ENCODE results near the gene CD68.

Gene CD68

GRCh38 chr17:7579001-7579833, at the start of gene CD68:
Gene CD68, plus strand, starts transcription at chr17:7579638. Its CDS starts 40 bp downstream, at chr17:7579678.
- peak; percentile 96 for DNase-seq (ENCODE audit: low read depth)

- DNase-seq (ENCODE audit: low read depth) = no peak
Measured at GRCh38 chr17:7530023-7530900, 49.2 kb upstream of the CD68 start.

DNA sequence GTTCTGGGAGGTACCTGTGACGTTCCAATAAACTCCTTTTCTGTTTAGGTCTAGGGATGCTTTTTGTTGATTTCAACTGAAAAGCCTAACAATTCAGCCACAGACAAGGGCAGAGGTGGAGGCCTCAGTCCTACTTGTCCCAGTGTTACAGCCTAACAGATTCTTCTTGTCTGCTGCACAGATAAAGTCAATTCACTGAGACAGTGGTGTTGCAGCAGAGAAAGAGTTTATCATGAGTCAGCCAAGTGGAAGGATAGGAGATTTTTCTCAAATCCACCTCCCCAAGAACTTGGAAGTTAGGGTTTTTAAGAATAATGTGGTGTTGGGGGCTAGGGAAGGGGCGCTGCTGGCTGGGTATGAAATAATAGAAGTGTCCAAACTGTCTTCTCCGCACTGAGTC, 41.4 kb upstream of the CD68 start:
- DNase-seq (ENCODE audit: low read depth) = no peak

- DNase-seq (ENCODE audit: low read depth) = no peak
Measured at GRCh38 chr17:7538891-7539545, 40.4 kb upstream of the CD68 start.

- DNase-seq (ENCODE audit: low read depth) = no peak
Measured at GRCh38 chr17:7541074-7541621, 38.3 kb upstream of the CD68 start.

DNA sequence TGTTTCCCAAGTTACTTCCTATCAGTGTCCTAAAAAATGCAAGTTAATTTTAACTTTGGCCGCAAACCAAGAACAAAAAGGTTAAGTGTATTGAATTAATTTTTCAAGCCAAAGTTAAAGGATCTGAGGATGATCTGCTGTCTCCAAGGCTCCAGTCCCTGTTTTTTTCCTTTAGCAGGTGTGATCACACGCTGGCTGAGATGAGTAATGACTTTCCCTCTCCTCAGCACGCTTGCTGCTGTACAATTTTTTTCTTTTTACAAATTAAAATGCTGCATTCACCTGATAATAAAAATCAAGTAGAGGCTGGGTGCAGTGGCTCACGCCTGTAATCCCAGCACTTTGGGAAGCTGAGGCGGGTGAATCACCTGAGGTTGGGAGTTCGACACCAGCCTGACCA, 34.5 kb upstream of the CD68 start:
- DNase-seq (ENCODE audit: low read depth) = no peak

- DNase-seq (ENCODE audit: low read depth) = no peak
Measured at GRCh38 chr17:7548585-7549400, 30.6 kb upstream of the CD68 start, which contains the start of gene TNFSF12. Gene TNFSF12, plus strand, starts transcription at chr17:7549058. Its CDS starts 96 bp downstream, at chr17:7549154.

- no peak for DNase-seq (ENCODE audit: low read depth)
Measured at GRCh38 chr17:7549401-7550055, 29.9 kb upstream of the CD68 start.

- DNase-seq (ENCODE audit: low read depth) = no peak
Measured at GRCh38 chr17:7550344-7550743, 29.1 kb upstream of the CD68 start.

DNA sequence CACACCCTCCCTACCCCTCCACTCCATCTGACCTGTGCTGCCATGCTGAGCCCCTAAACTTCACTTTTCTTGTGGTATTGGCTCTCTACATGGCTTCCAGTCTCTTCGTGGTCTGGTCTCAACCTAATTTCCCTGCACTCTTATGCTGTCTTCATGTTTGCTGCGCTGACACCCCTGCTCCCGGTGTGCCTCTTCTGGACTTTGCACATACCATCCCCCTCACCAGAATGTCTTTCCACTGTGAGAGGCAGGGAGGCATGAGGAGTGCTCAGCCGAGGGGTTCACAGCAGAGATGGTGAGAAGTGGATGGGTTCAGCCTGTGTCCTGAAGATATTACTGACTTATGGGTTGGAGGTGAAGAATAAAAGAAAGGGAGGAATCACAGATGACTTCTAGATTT, 28.0 kb upstream of the CD68 start:
- no peak for DNase-seq (ENCODE audit: low read depth)

- DNase-seq (ENCODE audit: low read depth) = no peak
Measured at GRCh38 chr17:7552621-7553051, 26.8 kb upstream of the CD68 start.

DNA sequence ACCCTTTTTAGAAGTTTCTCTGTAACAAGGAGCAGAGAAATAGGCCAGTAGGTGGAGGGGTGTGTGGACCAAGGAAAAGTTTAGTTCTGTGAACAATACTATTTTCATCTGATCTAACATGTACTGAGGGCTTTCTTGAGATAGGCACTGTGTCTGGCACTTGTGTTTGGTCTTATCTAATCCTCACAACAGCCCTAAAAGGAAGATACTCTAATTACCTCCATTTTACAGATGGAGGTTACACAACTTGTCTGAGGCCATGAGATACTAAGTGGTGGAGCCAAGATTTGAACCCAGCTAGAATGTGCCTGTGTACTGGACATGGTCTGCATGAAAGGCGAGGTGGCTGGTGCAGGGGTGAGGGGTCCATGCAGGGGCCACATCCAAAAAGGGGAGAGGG, 26.1 kb upstream of the CD68 start:
- no peak for DNase-seq (ENCODE audit: low read depth)

DNA sequence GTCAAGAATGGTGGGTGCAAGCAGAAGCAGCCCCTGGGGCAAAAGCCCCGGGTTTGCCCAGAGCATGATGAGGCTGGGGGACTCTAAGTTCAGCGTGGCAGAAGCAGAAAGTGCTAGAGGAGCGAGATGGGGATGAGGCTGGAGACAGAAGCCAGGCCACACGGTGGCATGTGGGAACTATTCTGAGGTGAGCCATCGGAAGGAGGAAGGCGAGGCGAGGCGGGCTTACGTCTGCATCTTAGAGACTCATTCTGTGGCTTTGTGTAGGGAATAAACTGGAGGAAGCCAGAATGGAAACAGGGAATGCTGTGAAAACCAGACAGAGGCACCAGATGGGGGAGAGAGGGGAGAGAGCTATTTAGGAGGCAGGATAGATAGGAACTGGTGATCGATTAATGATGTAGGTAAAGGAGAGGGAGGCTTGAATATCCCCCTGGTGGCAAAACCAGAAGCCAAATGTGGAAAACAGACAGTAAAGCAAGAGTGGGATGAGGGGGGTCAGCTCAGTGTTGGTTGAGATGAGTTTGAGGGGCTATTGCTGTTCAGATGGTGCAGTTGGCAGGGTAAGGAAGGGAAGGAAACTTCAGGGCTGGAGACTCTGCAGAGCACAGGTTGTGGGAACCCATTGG, 24.0 kb upstream of the CD68 start:
- DNase-seq (ENCODE audit: low read depth) = no peak

- no peak for DNase-seq (ENCODE audit: low read depth)
Measured at GRCh38 chr17:7556627-7557026, 22.8 kb upstream of the CD68 start.

- DNase-seq (ENCODE audit: low read depth) = no peak
Measured at GRCh38 chr17:7557147-7557764, 22.2 kb upstream of the CD68 start.

GRCh38 chr17:7557775-7558543, 21.5 kb upstream of the CD68 start:
- no peak for DNase-seq (ENCODE audit: low read depth)

DNA sequence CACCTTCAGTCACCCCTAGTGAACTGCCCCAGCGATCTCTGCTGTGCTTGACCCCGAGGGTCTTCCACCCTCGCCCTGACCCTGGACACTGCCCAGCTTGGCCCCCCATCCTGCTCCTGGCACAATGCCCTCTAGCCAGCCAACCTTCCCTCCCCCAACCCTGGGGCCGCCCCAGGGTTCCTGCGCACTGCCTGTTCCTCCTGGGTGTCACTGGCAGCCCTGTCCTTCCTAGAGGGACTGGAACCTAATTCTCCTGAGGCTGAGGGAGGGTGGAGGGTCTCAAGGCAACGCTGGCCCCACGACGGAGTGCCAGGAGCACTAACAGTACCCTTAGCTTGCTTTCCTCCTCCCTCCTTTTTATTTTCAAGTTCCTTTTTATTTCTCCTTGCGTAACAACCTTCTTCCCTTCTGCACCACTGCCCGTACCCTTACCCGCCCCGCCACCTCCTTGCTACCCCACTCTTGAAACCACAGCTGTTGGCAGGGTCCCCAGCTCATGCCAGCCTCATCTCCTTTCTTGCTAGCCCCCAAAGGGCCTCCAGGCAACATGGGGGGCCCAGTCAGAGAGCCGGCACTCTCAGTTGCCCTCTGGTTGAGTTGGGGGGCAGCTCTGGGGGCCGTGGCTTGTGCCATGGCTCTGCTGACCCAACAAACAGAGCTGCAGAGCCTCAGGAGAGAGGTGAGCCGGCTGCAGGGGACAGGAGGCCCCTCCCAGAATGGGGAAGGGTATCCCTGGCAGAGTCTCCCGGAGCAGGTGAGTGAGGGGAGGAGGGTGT, 20.7 kb upstream of the CD68 start, which contains the start of gene TNFSF13:
Gene TNFSF13, plus strand, starts transcription at position 207 of the 776 bp plus-strand sequence. Its CDS starts 290 bp downstream, at position 497.
- DNase-seq (ENCODE audit: low read depth) = no peak

All from HS-5 (cell line).